Skin epidermis (tissue), 12 donors: ENCODE results near the gene NRAP.
A peak's percentile ranks its signal among the peaks of the same experiment; 100 is the strongest.

ENCODE experiments used
- H3K27ac ChIP-seq, 21 experiments: fragments of 200-600 bp; sonication (generic) in 11 of 21; one replicate each; pipeline ENCODE4 v1.5.0; 2020; ENCODE audit warnings: mild to moderate bottlenecking in 3 of 21, inconsistent platforms in 2 of 21, moderate library complexity in 2 of 21
- H3K4me3 ChIP-seq, 7 experiments: fragments of 200-600 bp; sonication (generic) in 2 of 7; one replicate each; pipeline ENCODE4 v1.5.0; 2020; ENCODE audit warnings: inconsistent platforms in 2 of 7, mild to moderate bottlenecking in 2 of 7, moderate library complexity in 1 of 7

The NRAP gene

DNA sequence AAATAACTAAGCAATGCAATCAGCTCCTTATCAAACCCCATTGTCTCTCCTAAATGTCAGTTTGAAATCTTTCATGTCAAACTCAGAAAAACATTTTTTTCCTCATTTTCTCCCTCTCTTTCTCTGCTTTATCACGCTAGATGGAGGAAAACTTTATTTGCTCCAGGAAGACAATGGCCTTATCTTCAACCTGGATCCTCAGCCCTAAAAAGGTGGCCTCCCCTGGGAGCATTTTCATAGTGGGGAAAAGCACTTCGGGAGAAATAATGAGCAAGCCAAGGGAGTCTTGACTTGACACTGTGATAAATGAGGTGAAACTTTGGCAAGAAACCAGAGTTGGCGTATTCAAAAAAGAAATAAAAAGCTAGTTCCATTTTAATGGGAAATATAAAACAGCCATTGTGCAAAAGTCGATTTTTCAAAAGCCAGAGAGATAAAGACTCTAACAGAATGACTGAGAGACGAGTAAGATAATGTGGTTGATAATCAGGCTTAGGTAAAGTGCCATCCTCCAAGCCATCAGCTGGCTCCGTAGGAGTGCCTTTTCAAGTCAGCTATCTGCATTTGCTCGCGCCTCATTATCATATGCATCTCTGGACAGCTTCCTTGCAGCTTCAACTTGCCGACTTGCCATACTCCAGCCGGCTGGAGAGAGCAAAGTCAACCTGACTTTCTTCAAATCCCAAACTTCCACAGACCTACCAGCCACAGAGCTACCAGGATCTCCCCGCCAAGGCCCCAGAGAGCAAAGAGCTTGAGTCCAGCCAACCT, 91.1 kb downstream of the NRAP start:
- H3K27ac ChIP-seq: no peak overlapping the region
- H3K4me3 ChIP-seq: no peak overlapping the region

DNA sequence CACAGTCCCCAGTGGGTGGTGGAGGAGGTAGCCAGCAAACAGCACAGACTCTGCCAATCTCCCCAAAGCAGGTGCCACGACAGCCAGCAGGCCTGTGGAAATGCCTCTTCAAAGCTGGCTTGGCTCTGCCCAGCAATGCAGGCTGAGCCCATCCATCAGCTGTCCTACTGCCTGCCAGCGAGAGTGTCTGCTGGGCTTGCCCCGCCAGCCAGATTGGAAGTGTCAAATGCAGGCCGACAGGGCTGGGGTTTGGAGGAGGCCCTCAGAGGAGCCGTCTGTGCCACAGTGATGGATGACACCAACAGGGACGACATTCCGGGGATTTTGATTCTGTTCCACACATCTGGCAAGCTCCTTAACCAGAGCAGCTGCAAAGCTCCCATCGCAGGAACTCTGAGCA, 94.3 kb downstream of the NRAP start:
- Histone ChIP-seq H3K4me3 (no peak overlapping the region), H3K27ac (no peak overlapping the region)

DNA sequence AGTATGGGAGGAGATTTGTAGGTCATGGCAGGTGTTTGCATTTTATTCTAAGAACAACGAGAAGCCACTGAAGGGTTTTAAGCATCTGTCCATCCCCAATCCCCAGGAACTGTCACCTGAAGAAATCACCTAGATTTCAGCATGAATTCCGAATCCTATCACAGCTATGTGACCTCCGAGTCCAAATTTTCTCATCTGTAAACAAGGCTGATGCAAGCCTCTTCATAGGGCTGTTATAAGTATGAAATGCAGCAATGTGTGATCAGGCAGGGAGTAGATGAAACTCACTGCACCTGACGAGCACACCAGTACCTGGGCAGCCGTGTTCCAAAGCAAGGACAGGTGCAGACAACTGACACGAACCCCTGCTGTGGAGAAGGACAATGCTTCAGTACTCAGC, 97.0 kb downstream of the NRAP start:
- no peak overlapping the region for H3K27ac ChIP-seq

DNA sequence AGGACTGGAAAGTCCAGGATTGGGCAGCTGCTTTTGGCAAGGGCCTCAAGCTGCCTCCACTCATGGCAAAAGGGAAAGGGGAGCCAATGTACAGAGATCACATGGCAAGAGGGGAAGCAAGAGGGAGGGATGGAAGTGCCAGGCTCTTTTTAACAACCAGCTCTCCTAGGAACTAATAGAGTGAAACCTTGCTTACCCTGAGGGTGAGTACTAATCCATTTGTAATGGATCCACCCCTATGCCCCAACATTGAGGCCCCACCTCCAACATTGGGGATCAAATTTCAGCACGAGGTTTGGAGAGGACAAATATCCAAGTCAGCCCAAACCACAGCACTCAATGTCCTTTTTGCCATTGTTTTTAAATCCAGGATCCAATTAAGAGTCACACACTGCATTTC, 98.5 kb downstream of the NRAP start:
- Histone ChIP-seq H3K27ac (no peak overlapping the region), H3K4me3 (no peak overlapping the region)

More for the DNA sequence above, 97.0 kb downstream of the NRAP start:
- H3K4me3 ChIP-seq: no peak overlapping the region

DNA sequence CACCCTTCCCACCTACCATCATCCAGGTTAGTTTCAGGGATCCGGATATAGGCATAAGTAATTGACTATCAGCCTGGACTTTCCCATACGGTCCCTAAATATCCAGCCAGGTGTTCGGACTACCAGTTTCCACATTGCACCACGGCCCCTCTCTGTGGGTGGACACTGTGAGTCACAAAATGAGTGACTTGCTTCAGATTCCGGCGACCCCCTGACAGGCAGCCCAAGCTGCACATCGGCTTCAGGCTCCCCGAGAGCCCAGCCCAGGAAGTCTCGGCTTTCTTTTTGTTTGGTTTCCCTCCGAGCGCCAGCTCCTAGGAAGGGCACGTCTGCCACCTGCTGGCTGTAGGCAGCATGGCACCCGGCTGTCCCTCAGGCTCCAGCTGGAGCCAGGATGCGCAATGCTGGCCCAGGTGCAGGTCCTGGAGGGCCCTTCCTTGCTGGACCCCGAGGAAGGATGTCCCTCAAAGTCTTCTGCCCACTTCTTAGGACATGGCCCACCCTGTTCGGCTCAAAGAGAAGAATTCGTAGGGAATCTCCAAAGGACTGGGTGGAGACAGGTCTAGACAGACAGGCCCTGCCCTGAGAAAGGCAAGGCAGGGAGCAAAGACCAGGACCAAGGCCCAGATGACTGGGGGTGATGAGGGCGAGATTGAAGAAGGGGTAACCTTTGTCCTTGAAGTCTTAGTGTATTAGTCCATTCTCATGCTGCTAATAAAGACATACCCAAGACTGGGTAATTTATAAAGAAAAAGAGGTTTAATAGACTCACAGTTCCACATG, 100.3 kb downstream of the NRAP start:
- Histone ChIP-seq H3K27ac (peak overlapping the region in 1 of 21 experiments; percentile 13), H3K4me3 (peak overlapping the region in 4 of 7 experiments; percentile 5 to 28 (median 16))

DNA sequence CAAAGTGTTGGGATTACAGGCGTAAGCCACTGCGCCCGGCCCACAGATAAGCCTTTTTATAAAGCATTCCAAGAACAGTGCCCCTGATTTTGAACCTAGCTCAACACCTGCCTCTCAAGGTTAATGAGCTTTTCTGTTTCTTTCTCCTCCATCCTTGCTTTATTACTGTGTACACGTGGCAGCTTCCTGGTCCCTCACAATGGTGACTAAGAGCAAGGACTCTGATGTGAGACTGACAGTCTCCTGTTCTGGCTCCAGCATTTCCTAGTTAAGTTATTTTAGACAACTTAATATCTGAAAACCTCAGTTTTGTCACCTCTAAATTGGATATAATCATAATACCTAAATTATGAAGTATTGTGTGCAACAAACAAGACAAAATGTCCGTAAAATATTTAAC, 101.1 kb downstream of the NRAP start:
- no peak overlapping the region for H3K4me3 ChIP-seq
- H3K27ac ChIP-seq: no peak overlapping the region

DNA sequence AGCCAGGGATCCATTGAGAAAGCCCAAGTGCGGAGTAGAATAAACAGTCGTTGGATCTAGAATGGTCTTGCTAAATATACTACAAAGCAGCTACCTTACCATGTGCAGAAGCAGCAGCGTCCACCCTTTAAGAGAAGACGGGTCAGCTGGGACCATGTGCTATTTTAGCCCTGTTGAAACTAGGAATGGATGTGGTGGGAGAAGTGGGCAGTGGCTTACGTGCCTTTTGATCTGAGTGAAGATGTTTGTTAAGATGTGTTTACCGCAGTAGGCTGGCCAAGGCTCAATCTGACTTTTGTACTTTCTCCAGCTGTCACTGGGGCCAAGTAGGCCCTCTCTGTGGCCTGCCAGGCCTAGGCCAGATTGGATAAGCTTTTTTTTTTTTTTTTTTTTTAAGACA, 101.8 kb downstream of the NRAP start:
- H3K27ac ChIP-seq: peak overlapping the region in 1 of 21 experiments; percentile 14

DNA sequence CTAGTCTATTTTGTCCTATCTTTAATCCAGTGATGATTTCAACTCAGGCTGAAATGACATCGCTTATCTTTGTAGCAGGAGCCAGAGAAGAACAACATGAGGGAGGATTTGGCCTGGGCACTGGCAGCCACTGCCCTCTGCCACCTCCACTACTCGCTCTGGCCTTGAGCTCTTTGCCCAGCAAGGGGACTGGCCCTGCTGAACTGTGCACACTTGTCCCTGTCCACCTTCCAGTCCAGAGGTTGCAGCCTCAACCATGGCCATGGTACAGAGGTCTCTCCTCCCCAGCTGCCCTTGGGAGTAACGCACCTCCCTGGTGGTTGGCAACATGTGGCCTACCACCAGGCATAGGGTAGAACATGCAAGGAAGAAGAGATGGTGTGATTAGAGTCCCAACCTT, 102.6 kb downstream of the NRAP start:
- H3K4me3 ChIP-seq: no peak overlapping the region
- no peak overlapping the region for H3K27ac ChIP-seq

More for the DNA sequence above, 101.8 kb downstream of the NRAP start:
- no peak overlapping the region for H3K4me3 ChIP-seq

DNA sequence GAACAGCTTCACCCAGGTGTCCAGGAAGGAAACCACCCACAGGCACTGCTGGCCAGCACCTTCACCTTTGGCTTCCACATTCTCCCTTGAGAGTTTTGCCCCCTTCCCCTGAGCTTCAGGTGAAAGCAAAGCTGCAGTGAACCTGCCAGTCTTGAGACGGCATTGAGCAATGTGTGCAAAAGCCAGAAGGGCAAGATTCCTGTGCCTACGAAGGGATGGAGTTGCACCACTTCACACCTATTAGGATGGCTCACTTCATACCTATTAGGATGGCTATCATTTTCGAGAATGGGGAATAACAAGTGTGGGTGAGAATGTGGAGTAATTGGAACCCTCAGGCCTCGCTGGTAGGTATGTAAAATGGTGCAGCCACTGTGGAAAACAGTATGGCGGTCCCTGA, 103.8 kb downstream of the NRAP start:
- no peak overlapping the region for H3K27ac ChIP-seq
- no peak overlapping the region for H3K4me3 ChIP-seq

DNA sequence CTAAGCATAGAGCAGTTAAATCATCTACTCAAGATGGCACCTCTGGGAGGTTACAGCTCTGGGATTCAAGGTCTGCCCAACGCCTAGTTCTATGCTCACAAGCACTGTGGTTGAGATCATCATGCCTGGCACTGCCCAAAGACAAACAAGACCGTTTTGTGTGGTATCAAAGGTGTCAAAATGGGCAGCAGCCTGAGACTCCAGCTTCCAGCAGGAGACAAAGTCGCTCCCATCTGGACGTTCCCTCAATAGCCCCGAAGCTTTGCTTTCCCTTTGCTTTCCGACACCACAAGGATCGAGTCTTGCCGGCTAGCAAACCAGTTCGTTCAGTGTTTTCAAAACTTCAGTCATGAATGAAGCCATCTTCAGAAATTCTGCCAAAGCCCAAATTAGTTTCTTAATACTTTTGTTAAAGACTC, 105.9 kb downstream of the NRAP start:
- Histone ChIP-seq H3K4me3 (no peak overlapping the region), H3K27ac (peak overlapping the region in 5 of 21 experiments; percentile 3 to 56 (median 7))

DNA sequence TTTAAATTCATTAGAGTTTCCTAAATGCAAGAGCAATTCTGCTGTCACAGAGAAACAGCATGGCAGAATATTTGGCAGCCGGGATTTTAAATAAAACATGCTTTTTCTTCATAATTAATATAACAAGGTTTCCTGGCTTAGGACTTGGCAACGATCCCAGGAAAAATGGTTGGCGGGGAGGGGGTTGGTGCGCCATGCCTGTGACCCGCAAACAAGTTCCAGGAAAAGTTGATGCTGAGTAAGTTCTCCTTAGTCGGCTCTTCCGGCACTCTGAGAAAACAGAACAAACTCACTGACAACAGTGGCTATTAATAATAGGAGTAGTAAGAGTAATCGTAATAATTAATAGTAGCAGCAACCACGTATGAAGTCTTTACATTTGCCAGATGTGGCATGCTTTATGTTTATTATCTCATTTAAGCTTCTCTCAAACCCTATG, 106.4 kb downstream of the NRAP start:
- no peak overlapping the region for H3K4me3 ChIP-seq
- H3K27ac ChIP-seq: peak overlapping the region in 3 of 21 experiments; percentile 3 to 7 (median 7)

DNA sequence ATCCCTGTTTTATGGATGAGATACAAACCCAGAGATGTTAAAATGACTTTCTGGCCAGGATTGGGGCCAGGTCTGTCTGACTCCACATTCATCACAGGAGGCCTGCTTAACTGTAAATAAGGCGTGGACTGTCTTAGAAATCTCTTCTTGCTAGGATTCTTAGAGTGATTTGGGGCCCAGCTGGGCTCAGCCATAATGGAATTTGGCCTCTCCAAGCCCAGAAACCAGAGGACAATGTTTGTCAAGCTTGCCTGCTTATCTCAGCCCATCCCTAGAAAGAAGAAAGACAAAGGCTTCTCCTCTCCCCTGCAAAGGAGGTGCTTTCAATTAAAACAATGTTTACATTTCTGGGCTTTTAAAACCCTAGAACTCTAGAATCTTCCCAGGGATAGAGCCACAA, 108.1 kb downstream of the NRAP start:
- Histone ChIP-seq H3K27ac (no peak overlapping the region), H3K4me3 (no peak overlapping the region)

DNA sequence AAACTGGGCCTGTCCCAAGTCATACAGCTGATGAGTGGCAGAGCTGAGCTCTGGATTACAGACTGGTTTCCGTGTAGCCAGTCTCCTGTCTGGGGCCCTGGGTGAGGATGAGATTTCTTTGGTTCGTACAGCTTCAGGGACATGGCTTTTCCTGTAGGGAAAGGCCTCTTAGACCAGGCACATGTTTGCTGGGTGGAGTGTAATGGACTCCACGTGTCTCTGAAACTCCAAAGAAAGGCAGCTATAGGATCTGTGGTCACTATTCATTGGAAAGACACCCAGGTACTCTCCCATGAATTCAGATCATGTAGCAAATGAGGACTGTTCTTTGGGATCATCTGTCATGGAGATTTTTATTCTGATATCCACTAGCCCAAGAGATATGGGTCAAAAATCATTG, 108.6 kb downstream of the NRAP start:
- Histone ChIP-seq H3K4me3 (no peak overlapping the region), H3K27ac (no peak overlapping the region)

DNA sequence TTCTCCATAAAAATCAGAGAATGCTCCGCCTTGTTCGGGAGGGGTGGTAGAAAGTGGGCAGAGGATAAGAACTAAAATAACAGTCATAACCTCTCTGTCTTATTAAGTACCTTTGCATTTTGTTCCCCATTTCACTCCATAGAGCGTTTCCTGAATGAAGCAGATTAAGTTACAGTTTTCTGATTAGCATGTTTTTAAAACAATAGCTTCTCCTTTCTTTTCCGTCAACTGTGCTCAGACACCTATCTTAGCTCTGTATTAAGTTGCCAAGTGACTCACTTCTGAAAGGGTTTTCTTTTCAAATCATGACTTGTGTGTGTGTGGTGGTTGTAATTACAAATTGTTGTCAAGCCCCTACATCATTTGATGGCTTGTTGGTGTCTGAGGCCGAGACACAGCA, 109.6 kb downstream of the NRAP start:
- H3K4me3 ChIP-seq: no peak overlapping the region
- peak overlapping the region in 1 of 21 experiments; percentile 61 for H3K27ac ChIP-seq

DNA sequence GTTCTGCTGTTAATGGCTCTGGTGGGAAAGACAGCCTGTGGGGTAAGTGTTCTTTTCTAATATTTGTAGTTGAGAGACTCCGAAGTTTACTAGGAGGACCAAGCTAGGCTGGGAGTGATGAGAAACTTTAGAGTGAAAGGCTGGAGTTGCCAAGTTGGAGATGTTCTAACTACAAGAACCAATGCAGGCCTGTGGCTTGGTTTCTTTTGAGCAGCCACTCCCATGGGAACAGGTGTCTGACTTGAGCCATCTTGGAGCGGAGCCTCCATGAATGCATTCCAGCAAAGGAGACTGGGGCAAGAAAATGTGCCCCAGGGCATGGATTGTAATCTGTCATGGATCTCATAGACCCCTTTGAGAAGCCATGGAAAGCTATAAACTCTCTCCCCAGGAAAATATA, 110.7 kb downstream of the NRAP start:
- Histone ChIP-seq H3K4me3 (no peak overlapping the region), H3K27ac (peak overlapping the region in 1 of 21 experiments; percentile 61)

DNA sequence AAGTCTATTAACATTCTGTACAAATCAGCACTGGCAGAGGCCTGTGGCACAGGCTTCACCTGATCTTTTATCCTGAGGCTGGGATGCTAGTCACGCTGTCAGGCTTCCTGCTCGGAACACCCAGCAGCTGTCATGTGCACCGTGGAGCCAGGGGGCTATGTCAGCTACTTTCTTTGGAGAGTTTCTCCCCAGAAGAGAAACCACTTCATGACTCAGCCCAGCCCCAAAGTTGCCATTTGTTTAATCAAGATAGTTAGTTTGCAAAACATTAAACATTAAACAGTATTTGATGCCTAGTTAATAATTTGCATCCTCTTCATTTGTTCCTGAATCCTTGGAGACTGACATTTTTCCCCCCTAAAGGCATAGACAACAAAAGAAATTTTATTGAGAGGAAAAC, 111.1 kb downstream of the NRAP start, which contains the start of gene HABP2:
Gene HABP2 (plus strand): TSS at position 353 of the 400 bp plus-strand sequence. CDS start 69 bp downstream, outside the sequence.
- H3K27ac ChIP-seq: peak within 1 kb of the TSS in 1 of 21 experiments; percentile 61
- H3K4me3 ChIP-seq: no peak within 1 kb of the TSS

DNA sequence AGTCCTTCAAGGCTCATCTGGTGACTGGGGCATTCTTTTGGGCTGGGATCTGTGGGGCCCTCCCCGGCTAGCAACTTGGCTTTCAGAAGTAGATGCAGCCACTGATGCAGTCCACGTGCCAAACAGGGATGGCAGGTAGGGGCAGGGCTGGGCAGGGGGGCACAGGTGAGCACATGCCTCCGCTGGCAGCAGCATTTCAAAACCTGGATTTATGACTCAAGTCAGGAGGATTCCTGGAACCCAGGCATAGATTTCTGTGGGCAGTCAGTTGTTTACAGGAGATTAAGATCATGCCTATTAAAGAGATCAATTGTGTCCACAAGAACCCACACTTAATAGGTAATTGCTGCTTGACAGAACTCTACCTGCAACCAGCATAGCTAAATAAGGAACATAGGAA, 111.8 kb downstream of the NRAP start:
- H3K4me3 ChIP-seq: no peak overlapping the region
- peak overlapping the region in 1 of 21 experiments; percentile 61 for H3K27ac ChIP-seq

DNA sequence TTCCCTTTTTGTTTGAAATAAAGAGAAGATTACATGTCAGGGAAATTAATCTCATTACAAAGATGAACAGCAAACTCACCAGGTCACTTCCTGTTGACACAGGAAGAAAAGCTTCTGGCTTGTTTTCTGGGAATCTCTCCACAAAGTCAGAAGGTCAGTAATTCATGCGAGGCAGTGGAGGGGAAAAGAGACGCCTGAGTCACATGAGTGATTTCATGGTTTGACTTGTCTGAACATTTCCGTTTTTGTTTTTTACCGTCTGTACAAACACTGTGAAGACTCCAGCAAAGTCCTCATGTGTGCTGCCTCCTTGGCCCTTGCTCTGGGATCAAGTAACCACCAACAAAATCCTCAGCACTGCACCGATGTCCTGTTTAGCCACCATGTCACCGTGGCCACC, 113.5 kb downstream of the NRAP start:
- H3K27ac ChIP-seq: peak overlapping the region in 8 of 21 experiments; percentile 1 to 41 (median 17)
- no peak overlapping the region for H3K4me3 ChIP-seq

DNA sequence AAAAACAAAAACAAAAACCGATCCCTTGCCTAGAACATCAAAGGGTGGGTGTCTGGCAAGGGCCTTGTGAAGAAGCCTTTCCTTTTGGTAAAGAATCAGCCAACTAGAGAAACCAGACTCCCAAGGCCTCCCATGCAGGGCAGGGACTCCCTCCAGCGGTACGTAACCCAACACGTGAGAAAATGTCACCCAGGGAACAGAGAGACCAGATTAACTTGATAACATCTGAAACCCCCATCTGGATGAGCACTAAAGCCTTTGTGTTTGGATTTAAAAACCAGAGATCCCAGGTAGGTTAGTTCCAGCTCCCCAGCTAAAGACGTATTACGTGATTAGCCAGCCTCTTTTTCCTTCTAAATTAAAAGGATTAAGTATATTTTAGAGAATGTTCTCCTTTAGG, 114.0 kb downstream of the NRAP start:
- no peak overlapping the region for H3K4me3 ChIP-seq
- H3K27ac ChIP-seq: peak overlapping the region in 4 of 21 experiments; percentile 1 to 41 (median 26)

DNA sequence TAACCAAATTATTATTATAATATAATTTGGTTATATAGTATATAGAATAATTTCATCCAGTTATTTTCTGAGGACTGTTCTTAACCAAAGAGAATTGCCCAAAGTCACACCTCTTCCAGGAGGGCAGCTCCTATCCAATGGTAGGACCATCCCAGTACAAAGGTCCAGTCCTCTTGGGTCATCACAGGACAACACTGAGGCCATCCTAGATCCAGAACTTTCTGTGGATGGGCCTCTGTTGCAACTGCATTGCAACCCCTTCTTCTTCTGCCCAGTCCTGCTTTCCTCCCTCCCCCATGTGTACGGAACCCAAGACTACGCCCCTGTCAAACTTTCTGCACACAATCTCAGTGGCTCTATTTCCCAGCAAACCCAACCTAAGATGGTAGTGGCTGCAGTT, 116.4 kb downstream of the NRAP start:
- Histone ChIP-seq H3K27ac (no peak overlapping the region), H3K4me3 (no peak overlapping the region)

DNA sequence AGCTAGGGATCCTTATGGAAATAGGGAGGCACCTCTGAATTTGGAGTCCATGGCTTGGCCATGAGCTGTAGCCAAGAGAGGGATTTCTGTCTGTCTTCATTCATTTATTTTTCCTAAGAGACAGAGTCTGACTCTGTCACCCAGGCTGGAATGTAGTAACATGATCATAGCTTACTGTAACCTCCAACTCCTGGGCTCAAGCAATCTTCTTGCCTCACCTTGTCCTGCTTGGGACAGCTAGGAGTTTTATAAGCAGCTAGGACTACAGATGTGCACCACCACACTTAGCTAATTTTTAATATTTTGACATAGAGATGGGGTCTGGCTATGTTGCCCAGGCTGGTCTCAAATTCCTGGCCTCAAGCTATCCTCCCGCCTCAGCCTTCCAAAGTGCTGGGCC, 119.4 kb downstream of the NRAP start:
- H3K27ac ChIP-seq: no peak overlapping the region
- no peak overlapping the region for H3K4me3 ChIP-seq
